H9 (cell line): Measurements from ENCODE around the gene C1orf159. TPM values are rescaled to one million over a fixed set of nuclear protein-coding genes. Genes with fewer than 3 reads are reported as not detected.
A peak's percentile ranks its signal among the peaks of the same experiment; 100 is the strongest.

ENCODE experiments used
- DNase-seq: peaks from one replicate; pipeline ENCODE4 v3.0.0-alpha.2; 2017
- H2AFZ ChIP-seq: one replicate; pipeline ENCODE4 v1.6.1; 2013; ENCODE audit warnings: mild to moderate bottlenecking, low read length, control low read depth, moderate library complexity
- H2AK5ac ChIP-seq: 2 replicates; pipeline ENCODE4 v1.6.1; 2013; ENCODE audit warnings: low read length, control low read depth, mixed read lengths; ENCODE audit not compliant: insufficient read length
- H2BK120ac ChIP-seq: one replicate; pipeline ENCODE4 v1.6.1; 2013; ENCODE audit warnings: low read depth, mild to moderate bottlenecking, low read length, control low read depth, inconsistent platforms; ENCODE audit not compliant: poor library complexity, severe bottlenecking
- H2BK12ac ChIP-seq: 2 replicates; pipeline ENCODE4 v1.6.1; 2013; ENCODE audit warnings: low read length, control low read depth, mixed read lengths, low read depth; ENCODE audit not compliant: insufficient read length
- H2BK15ac ChIP-seq: 2 replicates; pipeline ENCODE4 v1.6.1; 2013; ENCODE audit warnings: low read depth, low read length, control low read depth
- H2BK20ac ChIP-seq: one replicate; pipeline ENCODE4 v1.6.1; 2013; ENCODE audit warnings: low read depth, mild to moderate bottlenecking, low read length, control low read depth, inconsistent platforms; ENCODE audit not compliant: poor library complexity, severe bottlenecking
- H2BK5ac ChIP-seq: 2 replicates; pipeline ENCODE4 v1.6.1; 2013; ENCODE audit warnings: low read length, control low read depth, mixed read lengths; ENCODE audit not compliant: insufficient read length
- H3K14ac ChIP-seq: 2 replicates; pipeline ENCODE4 v1.6.1; 2013; ENCODE audit warnings: low read length, control low read depth; ENCODE audit not compliant: insufficient read depth
- H3K18ac ChIP-seq: 2 replicates; pipeline ENCODE4 v1.6.1; 2013; ENCODE audit warnings: low read depth, mild to moderate bottlenecking, mixed read lengths, low read length, control low read depth; ENCODE audit not compliant: insufficient read length
- H3K23ac ChIP-seq: 2 replicates; pipeline ENCODE4 v1.6.1; 2013; ENCODE audit warnings: low read length, control low read depth, mixed read lengths, low read depth; ENCODE audit not compliant: insufficient read length
- H3K23me2 ChIP-seq: 2 replicates; pipeline ENCODE4 v1.6.1; 2013; ENCODE audit warnings: low read depth, mild to moderate bottlenecking, mixed read lengths, low read length, control low read depth; ENCODE audit not compliant: insufficient read length, poor library complexity, severe bottlenecking
- H3K27ac ChIP-seq: 2 replicates; pipeline ENCODE4 v1.5.1; 2013; ENCODE audit warnings: low read length, control low read depth, mixed read lengths, low read depth; ENCODE audit not compliant: insufficient read length
- H3K27me3 ChIP-seq: 2 replicates; pipeline ENCODE4 v1.6.1; 2013; ENCODE audit warnings: low read length, control low read depth, inconsistent platforms; ENCODE audit not compliant: insufficient read depth
- H3K4ac ChIP-seq: 2 replicates; pipeline ENCODE4 v1.6.1; 2013; ENCODE audit warnings: low read depth, mild to moderate bottlenecking, control low read depth, inconsistent platforms, low read length, moderate library complexity
- H3K4me1 ChIP-seq: 2 replicates; pipeline ENCODE4 v1.6.1; 2013; ENCODE audit warnings: low read length, control low read depth, inconsistent platforms; ENCODE audit not compliant: insufficient read depth
- H3K4me2 ChIP-seq: 2 replicates; pipeline ENCODE4 v1.6.1; 2013; ENCODE audit warnings: low read length, control low read depth, mixed read lengths; ENCODE audit not compliant: insufficient read length, insufficient read depth
- H3K56ac ChIP-seq: 2 replicates; pipeline ENCODE4 v1.6.1; 2013; ENCODE audit warnings: low read depth, mild to moderate bottlenecking, mixed read lengths, low read length, control low read depth; ENCODE audit not compliant: insufficient read length
- H3K79me1 ChIP-seq: 2 replicates; pipeline ENCODE4 v1.6.1; 2013; ENCODE audit warnings: low read depth, mild to moderate bottlenecking, moderate library complexity, low read length, control low read depth, inconsistent platforms; ENCODE audit not compliant: insufficient read depth, poor library complexity, severe bottlenecking
- H3K79me2 ChIP-seq: 2 replicates; pipeline ENCODE4 v1.6.1; 2013; ENCODE audit warnings: low read length, control low read depth, inconsistent platforms; ENCODE audit not compliant: insufficient read depth
- H3K9ac ChIP-seq: 2 replicates; pipeline ENCODE4 v1.6.1; 2013; ENCODE audit warnings: low read length, control low read depth, mixed read lengths; ENCODE audit not compliant: insufficient read length; ENCODE audit errors: extremely low read depth
- H3K9me3 ChIP-seq: one replicate; pipeline ENCODE4 v1.6.1; 2013; ENCODE audit warnings: low read depth, low read length, inconsistent platforms; ENCODE audit not compliant: control insufficient read depth
- H3T11ph ChIP-seq: one replicate; pipeline ENCODE4 v1.6.1; 2013; ENCODE audit warnings: mild to moderate bottlenecking, low read length, control low read depth, inconsistent platforms
- H4K20me1 ChIP-seq: one replicate; pipeline ENCODE4 v1.6.1; 2013; ENCODE audit not compliant: control insufficient read depth, insufficient read length, insufficient read depth
- H4K5ac ChIP-seq: 2 replicates; pipeline ENCODE4 v1.6.1; 2013; ENCODE audit warnings: low read depth, mild to moderate bottlenecking, mixed read lengths, low read length, control low read depth; ENCODE audit not compliant: insufficient read length
- H4K8ac ChIP-seq: replicated peaks from 2 replicates; pipeline ENCODE4 v1.6.1; 2013; ENCODE audit warnings: low read length, control low read depth, mixed read lengths, low read depth; ENCODE audit not compliant: insufficient read length
- H4K91ac ChIP-seq: 2 replicates; pipeline ENCODE4 v1.6.1; 2013; ENCODE audit warnings: low read depth, mild to moderate bottlenecking, moderate library complexity, mixed read lengths, low read length, control low read depth; ENCODE audit not compliant: insufficient read length
- H3K27ac Mint-ChIP-seq, 3 experiments: 2 replicates in 2 of 3; 3 replicates in 1 of 3; pipeline ENCODE4 v1.8.0; 2020 to 2021; ENCODE audit warnings: mixed read lengths in 3 of 3, mild to moderate bottlenecking in 1 of 3, moderate library complexity in 1 of 3
- H3K27me3 Mint-ChIP-seq: 2 replicates; pipeline ENCODE4 v1.8.0; 2021; ENCODE audit warnings: low read depth, mild to moderate bottlenecking, moderate library complexity, mixed read lengths
- H3K36me3 Mint-ChIP-seq, 3 experiments: 2 replicates in 2 of 3; 3 replicates in 1 of 3; pipeline ENCODE4 v1.8.0; 2020 to 2021; ENCODE audit warnings: low read depth in 3 of 3, mixed read lengths in 3 of 3; ENCODE audit not compliant: insufficient read depth in 1 of 3
- H3K4me1 Mint-ChIP-seq, 2 experiments: 2 replicates each; pipeline ENCODE4 v1.8.0; 2020; ENCODE audit warnings: mixed read lengths in 2 of 2
- H3K4me3 Mint-ChIP-seq, 2 experiments: 2 replicates in 1 of 2; 3 replicates in 1 of 2; pipeline ENCODE4 v1.8.0; 2020 to 2021; ENCODE audit warnings: mild to moderate bottlenecking in 2 of 2, mixed read lengths in 2 of 2, moderate library complexity in 1 of 2
- H3K9me3 Mint-ChIP-seq, 2 experiments: 2 replicates in 1 of 2; 3 replicates in 1 of 2; pipeline ENCODE4 v1.8.0; 2020; ENCODE audit warnings: mild to moderate bottlenecking in 2 of 2, mixed read lengths in 2 of 2, moderate library complexity in 1 of 2
- CTCF ChIP-seq: fragments of 200-600 bp; sonication (generic); conservative IDR thresholded peaks from 3 replicates; pipeline ENCODE4 v1.8.0; 2021; ENCODE audit warnings: antibody characterized with exemption, mild to moderate bottlenecking
- WGBS: extraction: QIAGEN DNeasy Blood & Tissue Kit; methylation state at CpG from one replicate; pipeline ENCODE4 v1.1.7; 2013; ENCODE audit warnings: missing lambda C conversion rate, low lambda C conversion rate, mixed read lengths; ENCODE audit not compliant: insufficient read length; ENCODE audit errors: extremely low coverage; 5-methylcytosine and 5-hydroxymethylcytosine counted together
- total RNA-seq: library from RNA; stranded (reverse); gene quantifications from 2 replicates; pipeline ENCODE4 v1.2.1, GENCODE V29; 2021

Gene C1orf159
- total RNA-seq, 1 experiment from 2014 or later = 12.3 TPM

GRCh38 chr1:1146596-1146995 lies 30.7 kb upstream of the C1orf159 start:
- Histone ChIP-seq H3K4ac (no peak overlapping the region), H2BK15ac (no peak overlapping the region), H2BK20ac (no peak overlapping the region), H3K79me1 (no peaks in the 10 kb centered on the region), H4K20me1 (no peaks in the 10 kb centered on the region), H3K79me2 (no peaks in the 10 kb centered on the region), H3K9ac (no peak overlapping the region), H3K9me3 (no peaks in the 10 kb centered on the region), H2BK120ac (no peak overlapping the region), H3K23ac (no peak overlapping the region), H2AK5ac (no peak overlapping the region), H3K56ac (no peak overlapping the region), H4K8ac (no peak overlapping the region), H3K14ac (no peak overlapping the region), H2BK12ac (no peak overlapping the region), H3K18ac (no peak overlapping the region), H4K91ac (no peak overlapping the region), H2BK5ac (no peak overlapping the region), H2AFZ (no peak overlapping the region), H3K4me2 (no peak overlapping the region), H3K27me3 (no peaks in the 10 kb centered on the region), H3K23me2 (no peaks in the 10 kb centered on the region), H3K4me1 (no peaks in the 10 kb centered on the region), H3K27ac (no peak overlapping the region), H4K5ac (no peak overlapping the region), H3T11ph (no peak overlapping the region)
- no peak for DNase-seq
- Mint-ChIP-seq H3K27me3 (peaks cover 7% of the 10 kb centered on the region), H3K36me3 (no peaks in the 10 kb centered on the region), H3K4me1 (peaks cover 6 to 17% of the 10 kb centered on the region in 2 experiments), H3K4me3 (no peak overlapping the region), H3K27ac (0 out of 7 replicates have a peak overlapping the region, but pooled peaks of 1 of the 3 experiments have one; percentile 55), H3K9me3 (no peaks in the 10 kb centered on the region; a peak in 1 of 5 replicates)
- no CpG with 5 or more reads among the region's 15 CpGs for WGBS
- TF ChIP-seq CTCF = no peak
